ENCODE data around the gene DHRS13.
A peak's percentile ranks its signal among the peaks of the same experiment; 100 is the strongest.
"Not testable (repeated sequence)": the region's sequence is repeated elsewhere in the genome, so short reads cannot be mapped to it uniquely, and the experiment has no call there.

DHRS13 gene

DNA sequence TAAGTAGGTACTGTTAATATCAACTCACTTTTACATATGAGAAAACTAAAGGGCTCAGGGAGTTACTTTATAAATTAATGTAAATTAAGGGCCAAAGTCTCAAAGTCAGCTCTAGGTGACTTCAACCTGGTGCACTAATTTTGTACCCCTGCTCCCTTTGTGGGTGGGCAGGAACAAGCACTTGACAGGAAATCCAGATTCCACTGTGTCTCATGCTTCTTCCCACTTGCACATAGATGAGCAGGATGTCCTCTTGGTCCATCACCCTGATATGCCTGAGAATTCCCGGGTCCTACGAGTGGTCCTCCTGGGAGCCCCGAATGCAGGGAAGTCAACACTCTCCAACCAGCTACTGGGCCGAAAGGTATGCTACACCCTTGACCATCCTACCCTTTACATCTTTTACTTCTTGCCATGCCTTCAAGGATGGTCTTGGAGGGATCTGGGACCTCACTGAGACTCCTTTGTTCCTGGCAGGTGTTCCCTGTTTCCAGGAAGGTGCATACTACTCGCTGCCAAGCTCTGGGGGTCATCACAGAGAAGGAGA, 46.8 kb downstream of the DHRS13 start:
- DNase-seq: no peak

DNA sequence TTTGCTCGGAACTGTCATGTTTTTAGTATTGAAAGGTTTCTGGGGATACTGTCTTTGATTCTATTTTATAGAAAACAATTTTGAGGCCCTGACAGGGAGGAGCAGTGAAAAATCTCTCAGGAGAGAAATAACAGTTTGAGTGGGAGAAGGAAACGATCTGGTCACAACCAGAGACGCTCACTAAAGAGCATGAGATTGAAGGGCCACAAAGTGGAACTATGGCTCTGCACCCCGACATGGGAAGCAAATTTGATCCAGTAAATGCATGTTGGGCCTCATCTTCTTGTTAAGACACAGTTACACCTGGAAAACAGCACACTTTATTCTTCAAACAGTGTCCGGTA, 47.6 kb downstream of the DHRS13 start:
- no peak for DNase-seq

DNA sequence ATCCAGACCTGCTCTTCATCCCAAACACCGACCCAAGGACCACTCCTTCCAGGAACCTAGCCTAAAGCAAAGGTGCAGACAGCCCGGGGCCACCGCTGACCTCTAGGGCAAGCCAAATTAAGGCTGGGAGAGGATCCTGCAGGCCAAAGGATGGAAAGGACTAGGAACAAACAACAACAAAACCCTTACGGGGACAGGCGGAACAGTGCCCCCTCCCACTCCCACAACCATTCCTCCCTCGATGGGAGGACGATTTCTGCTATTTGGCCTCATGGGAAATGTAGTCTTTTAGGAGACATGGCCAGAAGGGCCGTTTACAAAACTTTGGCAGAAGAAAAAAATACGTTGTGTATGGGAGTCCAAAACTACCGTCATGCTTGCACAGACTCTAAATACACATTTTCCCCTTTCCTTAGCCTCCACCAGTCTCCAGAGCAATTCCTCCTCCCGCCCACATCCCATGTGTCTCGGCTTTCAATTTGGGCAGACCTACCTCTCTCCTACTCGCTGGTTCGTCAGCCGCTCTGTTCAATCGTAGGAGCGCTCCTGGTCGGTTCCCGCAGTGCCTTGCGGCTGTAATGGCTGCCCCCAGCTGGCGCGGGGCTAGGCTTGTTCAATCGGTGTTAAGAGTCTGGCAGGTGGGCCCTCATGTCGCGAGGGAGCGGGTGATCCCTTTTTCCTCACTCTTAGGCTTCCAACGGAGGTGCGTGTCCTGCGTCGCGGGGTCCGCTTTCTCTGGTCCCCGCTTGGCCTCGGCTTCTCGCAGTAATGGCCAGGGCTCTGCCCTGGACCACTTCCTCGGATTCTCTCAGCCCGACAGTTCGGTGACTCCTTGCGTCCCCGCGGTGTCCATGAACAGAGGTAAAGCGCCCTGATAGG, 48.2 kb downstream of the DHRS13 start, which contains the start of gene ERAL1:
ERAL1 (plus strand) TSS at position 560 of the 879 bp plus-strand sequence; CDS start at position 579, 19 bp downstream.
- DNase-seq: peak; percentile 55

DNA sequence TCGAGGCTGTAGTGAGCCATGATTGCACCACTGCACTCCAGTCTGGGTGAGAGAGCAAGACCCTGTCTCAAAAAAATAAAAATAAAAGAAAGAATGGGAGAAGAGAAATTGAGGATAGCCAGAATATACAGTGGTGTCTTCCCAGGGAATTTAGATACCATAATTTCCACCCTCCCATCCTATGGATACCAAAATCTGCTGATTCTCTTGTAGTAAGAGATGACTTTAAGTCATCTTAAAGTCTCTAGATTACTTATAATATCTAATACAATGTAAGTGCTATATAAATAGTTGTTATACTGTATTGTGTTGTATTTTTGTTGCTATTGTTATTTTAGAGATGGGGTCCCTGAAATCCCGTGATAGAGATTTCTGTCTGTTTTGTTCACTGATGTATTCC, 49.6 kb downstream of the DHRS13 start:
- DNase-seq: no peak

DNA sequence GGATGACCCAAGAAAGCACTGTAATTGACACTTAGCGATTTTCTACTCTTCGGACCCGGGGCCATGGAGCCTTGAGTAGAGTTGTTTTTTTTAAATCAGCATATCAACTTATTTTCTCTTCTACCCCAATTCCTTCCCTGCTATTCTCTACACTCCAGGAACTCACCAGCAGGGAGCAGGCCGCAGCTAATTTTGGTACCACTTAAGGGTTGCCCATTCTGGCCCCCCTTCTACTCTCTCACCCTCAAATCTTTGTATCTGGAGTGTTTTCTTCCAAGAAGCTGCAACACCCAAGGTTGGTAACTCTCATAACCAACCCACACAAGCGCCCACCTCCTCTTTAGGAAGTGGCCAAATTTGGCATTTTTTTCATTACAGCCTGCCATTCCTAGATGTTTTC, 53.6 kb downstream of the DHRS13 start:
- no peak for DNase-seq

DNA sequence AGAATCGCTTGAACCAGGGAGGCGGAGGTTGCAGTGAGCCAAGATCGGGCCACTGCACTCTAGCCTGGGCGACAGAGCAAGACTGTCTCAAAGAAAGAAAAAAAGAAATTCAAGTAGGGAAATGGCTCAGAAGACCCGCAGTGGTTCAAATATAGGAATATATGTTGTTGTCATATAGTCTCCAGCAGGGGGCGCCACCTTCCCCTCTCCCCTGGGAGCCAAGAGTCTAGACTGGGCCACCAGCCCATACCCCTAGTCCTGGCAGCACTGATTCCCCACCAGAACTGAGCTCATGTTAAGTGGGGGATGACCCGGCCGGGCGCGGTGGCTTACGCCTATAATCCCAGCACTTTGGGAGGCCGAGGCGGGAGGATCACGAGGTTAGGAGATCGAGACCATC, 54.2 kb downstream of the DHRS13 start:
- not testable (repeated sequence) for DNase-seq

Measured in SIG-M5 (cell line).